Transverse colon (tissue), 4 donors: ENCODE results near the gene KHDRBS2. TPM values are rescaled to one million over a fixed set of nuclear protein-coding genes. Genes with fewer than 3 reads are reported as not detected.

Experiments
- DNase-seq: peaks from one replicate; pipeline ENCODE4 v3.0.0-alpha.2; 2019
- H3K27ac ChIP-seq, 4 donors: fragments of 200-600 bp; sonication (generic); 2 replicates each; pipeline ENCODE4 v1.5.1; 2016 to 2018; ENCODE audit warnings: inconsistent platforms in 4 of 4
- H3K27me3 ChIP-seq: fragments of 200-600 bp; sonication (generic); 2 replicates; pipeline ENCODE4 v1.5.1; 2017; ENCODE audit warnings: inconsistent platforms
- H3K36me3 ChIP-seq, 4 donors: fragments of 200-600 bp; sonication (generic); 2 replicates each; pipeline ENCODE4 v1.5.1; 2017 to 2019; ENCODE audit warnings: inconsistent platforms in 4 of 4
- H3K4me1 ChIP-seq, 4 donors: fragments of 200-600 bp; sonication (generic); 2 replicates each; pipeline ENCODE4 v1.5.1; 2017 to 2020; ENCODE audit warnings: inconsistent platforms in 4 of 4
- H3K4me3 ChIP-seq, 4 donors: fragments of 200-600 bp; sonication (generic); 1 replicate in 1 of 4; 2 replicates in 3 of 4; pipeline versions ENCODE4 v1.5.1 to v1.6.1; 2017 to 2019; ENCODE audit warnings: inconsistent platforms in 4 of 4
- H3K9me3 ChIP-seq, 2 donors: fragments of 200-600 bp; sonication (generic); 2 replicates each; pipeline ENCODE4 v1.5.1; 2017 to 2019; ENCODE audit warnings: inconsistent platforms in 2 of 2
- EP300 ChIP-seq: sonication (generic); formaldehyde crosslinking; IDR thresholded peaks from one replicate; pipeline ENCODE4 v1.6.1; 2017; ENCODE audit warnings: antibody characterized with exemption, low read depth
- POLR2A ChIP-seq: fragments of 450-650 bp; IDR thresholded peaks from one replicate; pipeline ENCODE4 v1.6.1; 2016; ENCODE audit warnings: antibody characterized with exemption, mild to moderate bottlenecking, moderate library complexity
- POLR2AphosphoS5 ChIP-seq, 3 donors: sonication (generic); formaldehyde crosslinking; IDR thresholded peaks; one replicate each; pipeline ENCODE4 v1.6.1; 2016; ENCODE audit warnings: antibody characterized with exemption in 3 of 3
- WGBS, 2 donors: methylation state at CpG; one replicate each; pipeline ENCODE4 v1.1.5; 2018; ENCODE audit warnings: low coverage in 1 of 2; 5-methylcytosine and 5-hydroxymethylcytosine counted together
- in situ Hi-C, 4 donors: fragments of 200-750 bp; cut with MboI; loops; one replicate each; pipeline versions ENCODE4 v1.15.0 to v1.15.1; 2017; ENCODE audit warnings: low sequenced_read_pairs in 3 of 4, low pct_ligation_motif_present in 1 of 4, low pct_unique_long_range_greater_than_20kb in 1 of 4
- intact Hi-C: fragments of 100-400 bp; cut with DNase I; formaldehyde crosslinking; loops from one replicate; pipeline ENCODE4 v1.15.1; 2023; ENCODE audit warnings: low total_unique reads
- total RNA-seq, 4 donors: library from RNA; depleted of rRNA; stranded (reverse); fragments of >200 nt; gene quantifications; one replicate each; pipeline ENCODE4 v1.1.0, GENCODE V29; 2016
- TF ChIP-seq, protein P1 (sequence below), 5 experiments: fragments of 200-600 bp in 3 of 5; fragments of 450-650 bp in 2 of 5; sonication (generic) in 3 of 5; IDR thresholded peaks; 1 replicate in 2 of 5; 2 replicates in 3 of 5; pipeline ENCODE4 v1.5.1; 2016 to 2017; ENCODE audit warnings: antibody characterized with exemption in 5 of 5, inconsistent platforms in 3 of 5, mild to moderate bottlenecking in 2 of 5, moderate library complexity in 1 of 5

Gene KHDRBS2
- total RNA-seq, 4 donors from 2014 or later: 1.6 to 4.5 (median 2.5) TPM

DNA sequence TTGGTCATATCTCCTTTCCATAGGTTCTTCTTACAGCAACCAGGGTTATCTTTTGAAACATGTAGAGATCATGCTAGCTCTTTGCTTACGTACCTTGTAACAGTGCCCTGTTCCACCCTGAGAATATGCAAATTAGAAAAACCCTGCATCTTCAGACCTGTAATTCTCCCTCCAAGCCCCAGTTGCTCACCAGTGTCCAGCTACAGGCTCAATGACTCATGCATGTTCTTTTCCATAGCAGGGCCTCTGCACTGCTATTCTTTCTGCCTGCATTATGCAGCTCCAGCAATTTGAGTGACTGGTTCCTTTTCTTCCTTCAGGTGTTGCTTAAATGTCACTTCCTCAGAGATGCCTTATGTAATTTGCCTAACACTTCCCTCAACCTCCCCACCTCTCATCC, 636.2 kb downstream of the KHDRBS2 start:
- Histone ChIP-seq H3K9me3 (peaks cover 0 to under 1% of the 10 kb centered on the region in 2 donors), H3K27ac (no peak overlapping the region), H3K27me3 (no peaks in the 10 kb centered on the region), H3K36me3 (no peaks in the 10 kb centered on the region), H3K4me3 (no peak overlapping the region), H3K4me1 (no peaks in the 10 kb centered on the region)
- TF ChIP-seq EP300: no peak
- no peak for DNase-seq
- 80 to 88% methylated on average over 1 of the region's 1 CpG for WGBS, 2 donors
- intact Hi-C loops (no loop called here), in situ Hi-C loops (no loop called here)

DNA sequence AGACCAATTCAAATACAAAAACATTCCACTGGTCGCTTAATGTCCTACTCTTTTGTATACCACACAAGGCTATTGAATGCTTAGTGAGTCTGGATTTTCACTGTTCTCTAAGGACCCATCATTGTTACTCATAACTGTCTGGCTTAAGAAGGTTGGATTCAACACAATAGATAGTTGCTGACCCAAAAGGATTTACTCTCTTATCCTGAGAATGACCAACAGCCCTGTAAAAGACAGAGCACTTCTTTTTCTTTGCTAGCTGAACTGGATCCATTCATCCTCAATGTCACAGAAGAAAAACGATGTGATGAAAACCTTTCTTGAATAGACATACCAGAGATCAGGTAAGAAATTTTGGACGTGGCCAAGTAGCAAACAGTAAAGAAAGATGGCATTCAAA, 645.6 kb downstream of the KHDRBS2 start:
- Histone ChIP-seq H3K4me1 (no peaks in the 10 kb centered on the region), H3K4me3 (no peak overlapping the region), H3K36me3 (no peaks in the 10 kb centered on the region), H3K27me3 (no peaks in the 10 kb centered on the region), H3K27ac (no peak overlapping the region), H3K9me3 (peaks cover 0 to 3% of the 10 kb centered on the region in 2 donors)
- no peak for TF ChIP-seq POLR2A
- no peak for TF ChIP-seq EP300
- TF ChIP-seq, protein P1, sequence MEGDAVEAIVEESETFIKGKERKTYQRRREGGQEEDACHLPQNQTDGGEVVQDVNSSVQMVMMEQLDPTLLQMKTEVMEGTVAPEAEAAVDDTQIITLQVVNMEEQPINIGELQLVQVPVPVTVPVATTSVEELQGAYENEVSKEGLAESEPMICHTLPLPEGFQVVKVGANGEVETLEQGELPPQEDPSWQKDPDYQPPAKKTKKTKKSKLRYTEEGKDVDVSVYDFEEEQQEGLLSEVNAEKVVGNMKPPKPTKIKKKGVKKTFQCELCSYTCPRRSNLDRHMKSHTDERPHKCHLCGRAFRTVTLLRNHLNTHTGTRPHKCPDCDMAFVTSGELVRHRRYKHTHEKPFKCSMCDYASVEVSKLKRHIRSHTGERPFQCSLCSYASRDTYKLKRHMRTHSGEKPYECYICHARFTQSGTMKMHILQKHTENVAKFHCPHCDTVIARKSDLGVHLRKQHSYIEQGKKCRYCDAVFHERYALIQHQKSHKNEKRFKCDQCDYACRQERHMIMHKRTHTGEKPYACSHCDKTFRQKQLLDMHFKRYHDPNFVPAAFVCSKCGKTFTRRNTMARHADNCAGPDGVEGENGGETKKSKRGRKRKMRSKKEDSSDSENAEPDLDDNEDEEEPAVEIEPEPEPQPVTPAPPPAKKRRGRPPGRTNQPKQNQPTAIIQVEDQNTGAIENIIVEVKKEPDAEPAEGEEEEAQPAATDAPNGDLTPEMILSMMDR (IDR thresholded peaks at IDR 0.05): no peak
- TF ChIP-seq POLR2AphosphoS5 (IDR thresholded peaks at IDR 0.05): no peak
- in situ Hi-C loops: no loop called here
- 57 to 69% methylated on average over 3 of the region's 3 CpGs for WGBS, 2 donors
- intact Hi-C loops: no loop called here
- no peak for DNase-seq
